Measurements from ENCODE around the gene RPL32.

RPL32 gene

DNA sequence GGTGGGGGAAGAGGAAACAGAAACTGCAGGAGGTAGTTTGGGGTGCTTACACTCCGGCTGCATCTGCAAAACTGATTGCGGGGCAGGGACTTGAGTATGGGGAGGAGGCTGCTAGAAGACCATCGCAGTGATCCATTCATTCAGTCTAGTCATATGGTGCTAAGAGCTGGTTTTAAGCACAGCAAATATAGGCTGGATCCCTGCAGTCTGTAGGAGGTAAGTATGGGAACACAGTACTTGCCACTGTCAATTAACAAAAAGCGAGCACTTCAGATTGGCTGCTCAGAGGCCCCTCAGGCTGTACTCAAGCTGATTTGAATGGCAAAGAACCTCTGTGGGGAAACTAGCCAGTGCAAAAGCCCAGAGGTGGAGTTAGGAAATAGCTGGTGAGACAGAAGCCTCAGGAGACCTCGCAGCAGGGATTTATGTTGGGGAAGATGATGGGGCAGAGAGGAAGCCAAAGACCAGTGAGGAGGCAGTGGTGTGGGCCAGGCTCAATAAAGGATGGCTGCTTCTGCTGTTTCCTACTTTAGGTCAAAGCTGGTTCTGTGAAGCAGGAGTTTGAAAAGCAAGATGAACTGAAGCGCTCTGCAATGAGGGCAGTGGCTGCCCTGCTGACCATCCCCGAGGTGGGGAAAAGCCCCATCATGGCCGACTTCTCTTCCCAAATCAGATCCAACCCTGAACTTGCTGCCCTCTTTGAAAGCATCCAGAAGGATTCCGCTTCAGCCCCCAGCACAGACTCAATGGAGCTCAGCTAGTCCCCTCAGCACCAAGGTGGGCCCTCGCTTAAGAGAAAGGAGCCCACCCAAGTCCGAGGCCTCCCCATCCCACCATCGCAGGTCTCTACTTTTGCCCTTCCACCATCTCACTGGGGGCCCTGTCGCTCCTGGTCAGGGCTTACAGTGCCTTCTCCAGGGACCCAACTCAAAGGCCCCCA lies 7.9 kb downstream of the RPL32 start:
- no peak for DNase-seq (ENCODE audit: low read depth in 2 of 2)

DNA sequence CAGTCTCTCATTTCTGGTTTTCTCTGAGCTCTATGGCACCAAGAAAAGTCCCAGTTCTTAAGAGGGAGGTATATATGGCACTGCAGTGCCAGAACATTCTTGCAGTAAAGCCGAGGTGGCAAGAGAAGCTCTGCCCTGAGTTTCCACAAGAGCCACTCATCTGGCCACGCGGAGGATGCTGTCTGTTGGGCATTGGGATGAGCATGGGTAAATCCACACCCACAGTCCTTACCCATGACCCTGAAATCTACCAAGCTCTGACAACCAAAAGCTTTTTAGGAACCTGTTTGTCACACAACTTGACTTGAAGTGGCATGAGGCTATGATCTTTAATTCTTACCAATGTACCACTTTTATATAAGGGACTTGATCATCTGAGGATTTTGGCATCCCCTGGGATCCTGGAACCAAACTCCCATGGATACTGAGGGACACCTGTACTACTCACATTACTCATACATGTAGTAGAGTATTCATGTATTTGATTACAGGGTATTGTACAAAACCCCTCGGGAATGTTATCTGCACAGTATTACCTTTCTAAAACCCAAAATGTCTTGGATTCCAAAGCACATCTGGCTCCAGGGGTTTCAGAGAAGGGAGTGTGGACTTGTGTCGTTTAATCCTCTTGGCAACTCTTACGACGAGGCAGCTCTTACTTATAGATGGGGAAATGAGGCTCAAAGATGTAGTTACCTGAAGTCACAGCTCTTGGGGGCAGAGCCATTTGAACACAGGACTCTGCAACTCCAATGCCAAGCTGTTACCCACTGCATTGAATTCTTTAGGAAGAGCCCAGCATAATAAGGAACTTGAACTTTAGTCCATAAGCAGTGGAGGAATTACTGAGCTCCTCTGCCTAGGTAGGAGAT lies 8.8 kb downstream of the RPL32 start:
- DNase-seq (ENCODE audit: low read depth in 2 of 2): no peak

GRCh38 chr3:12831301-12831866 lies 10.0 kb downstream of the RPL32 start:
- DNase-seq (ENCODE audit: low read depth in 2 of 2): no peak

GRCh38 chr3:12830785-12831156 lies 10.6 kb downstream of the RPL32 start:
- DNase-seq (ENCODE audit: low read depth in 2 of 2): no peak

- DNase-seq (ENCODE audit: low read depth in 2 of 2): no peak
These were observed 11.2 kb downstream of the RPL32 start for GRCh38 chr3:12829886-12830784.

DNA sequence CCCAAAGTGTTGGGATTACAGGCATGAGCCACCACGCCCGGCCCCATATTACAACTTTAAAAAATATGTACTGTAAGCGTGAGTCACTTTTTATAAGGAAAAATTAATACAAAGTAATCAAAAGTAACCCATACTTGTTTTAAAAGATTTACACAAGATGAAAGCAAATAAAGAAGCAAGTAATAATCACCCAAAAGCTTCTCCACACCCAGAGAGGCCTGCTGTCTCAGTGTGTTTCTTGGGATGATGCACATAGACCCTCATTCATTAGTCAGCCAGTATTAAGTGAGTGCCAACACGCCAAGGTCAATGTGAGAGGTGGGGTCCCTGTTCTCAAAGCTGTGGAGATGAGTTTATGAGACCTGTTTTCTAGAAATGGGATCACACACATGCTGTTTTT lies 12.0 kb downstream of the RPL32 start:
- DNase-seq (ENCODE audit: low read depth in 2 of 2): no peak

- DNase-seq (ENCODE audit: low read depth in 2 of 2): no peak
These were observed 12.6 kb downstream of the RPL32 start for GRCh38 chr3:12828751-12829150.

GRCh38 chr3:12825156-12825555 lies 16.2 kb downstream of the RPL32 start:
- no peak for DNase-seq (ENCODE audit: low read depth in 2 of 2)

DNA sequence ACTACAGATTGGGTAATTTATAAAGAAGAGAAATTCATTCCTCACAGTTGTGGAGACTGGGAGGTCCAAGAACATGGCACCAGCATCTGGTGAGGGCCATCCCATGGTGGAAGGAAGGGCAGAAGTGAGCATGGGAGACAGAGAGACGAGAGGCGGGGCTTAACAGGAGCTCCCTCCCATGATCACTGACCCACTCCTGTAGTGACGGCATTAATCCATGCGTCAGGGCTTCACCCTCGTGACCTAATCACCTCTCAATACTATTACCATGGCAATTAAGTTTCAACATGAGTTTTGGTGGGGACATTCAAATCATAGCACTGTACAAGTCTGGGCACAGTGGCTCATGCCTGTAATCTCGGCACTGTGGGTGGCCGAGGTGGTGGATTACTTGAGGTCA lies 17.1 kb downstream of the RPL32 start:
- DNase-seq (ENCODE audit: low read depth in 2 of 2): no peak

DNA sequence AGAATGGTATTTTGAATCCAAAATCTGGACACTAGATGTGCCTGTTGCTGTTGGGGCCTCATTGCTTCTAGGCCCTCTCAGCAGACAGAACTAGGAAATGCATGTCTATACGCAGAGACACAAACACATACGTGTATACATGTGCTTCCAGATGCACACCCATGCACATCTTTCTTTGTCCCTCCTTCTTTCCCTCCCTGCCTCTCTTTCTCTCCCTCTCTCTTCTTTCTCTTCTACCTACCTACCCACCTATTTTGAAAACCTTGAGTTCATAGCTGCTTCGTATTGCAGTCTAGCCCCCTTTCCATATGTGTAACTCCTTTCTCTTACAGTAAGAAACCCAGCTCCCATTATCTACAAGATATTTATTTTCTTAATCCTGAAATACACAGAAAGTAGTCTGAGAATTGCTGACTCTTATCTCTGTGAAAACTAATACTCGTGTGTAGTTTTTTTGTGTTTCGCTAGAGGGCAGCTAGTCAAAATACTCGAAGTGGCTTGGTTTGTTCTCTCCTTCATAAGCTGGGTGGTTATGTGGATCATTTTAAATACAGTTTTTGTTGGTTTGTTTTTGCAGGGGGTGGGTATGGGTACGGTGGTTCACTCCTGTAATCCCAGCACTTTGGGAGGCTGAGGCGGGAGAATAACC lies 18.5 kb downstream of the RPL32 start:
- no peak for DNase-seq (ENCODE audit: low read depth in 2 of 2)

GRCh38 chr3:12818773-12819172 lies 22.6 kb downstream of the RPL32 start:
- no peak for DNase-seq (ENCODE audit: low read depth in 2 of 2)

DNA sequence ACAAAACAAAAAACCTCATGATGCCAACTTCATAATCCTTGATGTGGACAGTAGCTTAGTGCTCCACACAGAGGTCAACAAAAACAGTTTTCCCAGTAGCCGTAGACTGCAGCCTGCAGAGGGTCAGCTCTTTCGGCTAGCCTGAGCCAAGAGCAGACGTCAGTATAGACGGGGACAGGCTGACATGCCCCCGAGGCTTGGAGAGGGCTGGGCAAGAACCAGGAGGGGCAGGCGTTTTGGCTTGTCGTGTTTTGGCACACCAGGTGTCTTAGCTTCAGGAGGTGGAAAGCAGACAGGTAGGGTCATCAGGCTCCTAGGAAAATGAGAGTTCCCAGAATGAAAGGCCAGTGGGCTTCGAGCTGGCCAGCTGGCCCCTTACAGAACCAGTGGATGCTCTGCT lies 23.1 kb downstream of the RPL32 start:
- DNase-seq (ENCODE audit: low read depth in 2 of 2): no peak

DNA sequence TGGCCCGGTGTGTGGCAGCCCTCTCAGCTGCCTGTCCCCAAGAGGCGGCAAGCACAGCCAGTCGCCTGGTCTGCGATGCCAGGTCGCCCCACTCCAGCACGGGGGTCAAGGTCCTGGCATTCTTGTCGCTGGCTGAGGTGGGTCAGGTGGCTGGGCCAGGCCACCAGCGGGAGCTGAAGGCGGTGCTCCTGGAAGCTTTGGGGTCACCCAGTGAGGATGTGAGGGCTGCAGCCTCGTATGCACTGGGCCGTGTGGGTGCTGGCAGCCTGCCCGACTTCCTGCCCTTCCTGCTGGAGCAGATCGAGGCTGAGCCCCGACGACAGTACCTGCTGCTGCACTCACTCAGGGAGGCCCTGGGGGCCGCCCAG lies 24.0 kb downstream of the RPL32 start:
- DNase-seq (ENCODE audit: low read depth in 2 of 2): no peak

- DNase-seq (ENCODE audit: low read depth in 2 of 2): no peak
These were observed 24.6 kb downstream of the RPL32 start for GRCh38 chr3:12816521-12817342.

DNA sequence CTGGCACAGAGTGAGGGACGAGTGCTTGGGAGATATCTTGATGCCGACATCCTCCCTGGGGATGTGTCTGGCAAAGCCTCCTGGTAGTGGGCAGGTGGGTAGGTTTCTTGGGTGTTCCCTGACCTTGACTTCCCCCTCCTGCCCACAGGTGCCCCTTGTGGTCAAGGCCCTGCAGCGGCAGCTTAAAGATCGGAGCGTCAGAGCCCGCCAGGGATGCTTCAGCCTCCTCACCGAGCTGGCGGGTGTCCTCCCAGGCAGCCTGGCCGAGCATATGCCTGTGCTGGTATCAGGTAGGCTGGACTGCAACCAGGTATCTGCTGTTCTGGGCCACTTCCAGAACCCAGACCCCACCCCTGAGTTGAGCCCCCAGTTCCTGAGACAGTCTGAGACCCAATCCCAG lies 25.6 kb downstream of the RPL32 start:
- DNase-seq (ENCODE audit: low read depth in 2 of 2): no peak

- DNase-seq (ENCODE audit: low read depth in 2 of 2): no peak
These were observed 26.3 kb downstream of the RPL32 start for GRCh38 chr3:12815078-12815477.

DNA sequence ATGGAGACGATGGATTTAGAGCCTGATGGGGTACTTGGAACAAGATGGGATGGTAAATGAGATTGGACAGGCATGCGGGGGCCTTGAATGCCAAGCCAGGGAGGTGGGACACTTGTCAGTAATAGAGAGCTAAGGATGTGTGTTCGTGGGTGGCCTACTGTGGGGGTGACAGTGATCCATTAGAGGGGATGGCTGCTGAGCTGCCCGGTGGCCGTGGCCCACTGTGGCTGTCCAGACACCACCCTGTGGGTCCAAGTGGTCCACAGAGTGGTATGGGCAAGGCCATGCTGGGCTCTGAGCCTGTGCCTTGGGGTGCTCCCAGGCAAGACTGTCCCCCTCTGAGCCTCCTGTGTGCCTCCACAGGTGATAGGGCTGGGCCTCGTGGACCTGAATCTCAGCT lies 27.4 kb downstream of the RPL32 start:
- DNase-seq (ENCODE audit: low read depth in 2 of 2): no peak

DNA sequence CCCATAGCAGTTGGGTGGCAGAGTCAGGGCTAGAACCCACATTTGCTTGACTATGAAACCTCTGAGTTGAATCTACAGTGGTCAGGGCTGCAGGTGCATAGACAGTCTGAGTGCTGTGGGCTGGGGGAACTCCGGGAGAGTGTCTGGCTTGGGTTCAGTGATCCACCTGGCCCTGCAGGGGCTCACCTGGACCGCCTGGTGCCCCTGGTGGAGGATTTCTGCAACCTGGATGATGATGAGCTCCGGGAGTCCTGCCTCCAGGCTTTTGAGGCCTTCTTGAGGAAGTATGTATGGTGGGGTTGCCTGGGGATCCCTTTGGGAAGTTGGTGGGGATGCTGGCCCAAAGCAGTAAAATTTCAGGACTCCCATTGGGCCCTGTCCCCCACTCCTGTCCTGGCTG lies 28.6 kb downstream of the RPL32 start:
- DNase-seq (ENCODE audit: low read depth in 2 of 2): no peak

DNA sequence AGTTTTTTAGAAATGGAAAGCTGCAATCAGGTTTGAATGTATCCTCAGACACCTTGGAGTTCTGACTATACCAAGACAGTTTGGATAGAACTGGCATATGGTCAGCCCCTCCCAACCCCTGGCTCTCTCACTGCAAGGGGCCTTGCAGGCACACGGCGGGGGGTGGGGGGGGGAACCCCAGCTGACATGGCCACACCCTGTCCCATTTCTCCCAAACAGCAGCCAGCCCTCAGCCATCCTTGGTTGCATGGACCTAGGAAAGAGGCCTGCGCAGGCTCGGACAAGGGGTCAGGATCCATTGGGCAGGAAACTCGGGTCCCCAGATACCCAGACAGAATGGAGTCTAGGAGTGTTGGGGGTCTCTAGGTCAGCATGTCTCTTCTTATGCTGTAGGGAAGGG lies 30.4 kb downstream of the RPL32 start:
- DNase-seq (ENCODE audit: low read depth in 2 of 2): no peak

All from stimulated activated CD4-positive, alpha-beta T cell treated with anti-CD3 and anti-CD28 coated beads, Interleukin-1b, Interleukin-23, amount 100 ng/mL, for 1 hour (primary cell).